Testis (tissue), 3 donors: ENCODE measurements around the gene NRP1. TPM values are rescaled to one million over a fixed set of nuclear protein-coding genes. Genes with fewer than 3 reads are reported as not detected.
A peak's percentile ranks its signal among the peaks of the same experiment; 100 is the strongest.

Experiments
- DNase-seq: peaks from one replicate; pipeline ENCODE4 v3.0.0-alpha.2; 2019
- H3K27ac ChIP-seq, 2 donors: fragments of 200-600 bp; sonication (generic); one replicate each; pipeline ENCODE4 v1.5.1; 2019
- H3K27me3 ChIP-seq: fragments of 200-600 bp; sonication (generic); one replicate; pipeline ENCODE4 v1.5.1; 2019
- H3K36me3 ChIP-seq: fragments of 200-600 bp; sonication (generic); one replicate; pipeline ENCODE4 v1.5.1; 2017; ENCODE audit warnings: low read depth; ENCODE audit errors: missing control alignments
- H3K4me1 ChIP-seq: fragments of 200-600 bp; sonication (generic); one replicate; pipeline ENCODE4 v1.5.1; 2019
- H3K4me3 ChIP-seq, 2 donors: fragments of 200-600 bp; sonication (generic); one replicate each; pipeline ENCODE4 v1.5.1; 2017 to 2019
- H3K9me3 ChIP-seq: fragments of 200-600 bp; sonication (generic); one replicate; pipeline ENCODE4 v1.5.1; 2017
- POLR2A ChIP-seq: fragments of 450-650 bp; IDR thresholded peaks from one replicate; pipeline ENCODE4 v1.6.1; 2017; ENCODE audit warnings: antibody characterized with exemption, mild to moderate bottlenecking, moderate library complexity
- WGBS, 2 donors: methylation state at CpG; one replicate each; pipeline ENCODE4 v1.1.5; 2018; 5-methylcytosine and 5-hydroxymethylcytosine counted together
- intact Hi-C: fragments of 100-400 bp; cut with DNase I; formaldehyde crosslinking; loops from one replicate; pipeline ENCODE4 v1.15.1; 2023; ENCODE audit warnings: low total_unique reads
- polyA plus RNA-seq: library from polyadenylated mRNA; stranded (reverse); fragments of 350-450 nt; fragmentation: Illumina TruSeq; extraction: RNeasy Lipid Tissue Mini Kit (QIAGEN cat#74804); gene quantifications from one replicate; pipeline ENCODE4 v1.2.3, GENCODE V29; 2014; ENCODE audit warnings: low read depth, low replicate concordance; ENCODE audit not compliant: insufficient read depth
- total RNA-seq, 2 donors: library from RNA; depleted of rRNA; stranded (reverse); fragments of >200 nt; gene quantifications; one replicate each; pipeline ENCODE4 v1.2.3, GENCODE V29; 2016
- TF ChIP-seq, protein P1 (sequence below), 3 experiments: fragments of 450-650 bp in 2 of 3; fragments of 200-600 bp in 1 of 3; sonication (generic) in 1 of 3; IDR thresholded peaks; one replicate each; pipeline ENCODE4 v1.5.1; 2016 to 2019; ENCODE audit warnings: antibody characterized with exemption in 3 of 3, mild to moderate bottlenecking in 2 of 3, moderate library complexity in 1 of 3

NRP1 gene
- total and polyA plus RNA-seq, 3 donors from 2014 or later, result 15.9 to 23.8 (median 17.1) TPM

DNA sequence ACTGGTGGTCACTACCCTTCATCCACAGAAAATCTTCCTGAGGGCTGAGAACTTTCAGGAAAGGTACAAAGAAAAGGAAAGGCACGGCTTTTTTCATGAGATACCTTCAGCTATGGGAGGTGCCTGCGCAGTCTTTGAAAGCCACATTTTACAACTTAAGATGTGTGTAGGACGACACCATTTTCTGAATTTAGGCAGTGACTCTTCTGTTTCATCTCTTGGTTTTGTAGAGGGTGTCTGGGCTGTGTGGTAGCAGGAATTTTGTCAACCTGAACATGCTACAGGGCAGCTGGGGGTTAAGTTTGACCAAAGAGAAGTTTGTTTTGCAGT, 138.1 kb downstream of the NRP1 start:
- H3K27me3 ChIP-seq, result no peaks in the 10 kb centered on the region
- no peak for DNase-seq
- H3K4me3 ChIP-seq, result no peak overlapping the region
- no peaks in the 10 kb centered on the region for H3K36me3 ChIP-seq
- WGBS, 2 donors, result 78 to 97% methylated on average over 3 of the region's 3 CpGs
- peak overlapping the region in 1 of 2 donors; percentile 52 for H3K27ac ChIP-seq
- TF ChIP-seq, protein P1, sequence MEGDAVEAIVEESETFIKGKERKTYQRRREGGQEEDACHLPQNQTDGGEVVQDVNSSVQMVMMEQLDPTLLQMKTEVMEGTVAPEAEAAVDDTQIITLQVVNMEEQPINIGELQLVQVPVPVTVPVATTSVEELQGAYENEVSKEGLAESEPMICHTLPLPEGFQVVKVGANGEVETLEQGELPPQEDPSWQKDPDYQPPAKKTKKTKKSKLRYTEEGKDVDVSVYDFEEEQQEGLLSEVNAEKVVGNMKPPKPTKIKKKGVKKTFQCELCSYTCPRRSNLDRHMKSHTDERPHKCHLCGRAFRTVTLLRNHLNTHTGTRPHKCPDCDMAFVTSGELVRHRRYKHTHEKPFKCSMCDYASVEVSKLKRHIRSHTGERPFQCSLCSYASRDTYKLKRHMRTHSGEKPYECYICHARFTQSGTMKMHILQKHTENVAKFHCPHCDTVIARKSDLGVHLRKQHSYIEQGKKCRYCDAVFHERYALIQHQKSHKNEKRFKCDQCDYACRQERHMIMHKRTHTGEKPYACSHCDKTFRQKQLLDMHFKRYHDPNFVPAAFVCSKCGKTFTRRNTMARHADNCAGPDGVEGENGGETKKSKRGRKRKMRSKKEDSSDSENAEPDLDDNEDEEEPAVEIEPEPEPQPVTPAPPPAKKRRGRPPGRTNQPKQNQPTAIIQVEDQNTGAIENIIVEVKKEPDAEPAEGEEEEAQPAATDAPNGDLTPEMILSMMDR (IDR thresholded peaks at IDR 0.05), result no peak
- no peak for TF ChIP-seq POLR2A
- intact Hi-C loops, result loop anchor here (10.0 kb wide), 2 partner anchors 138 to 1438 kb away; partner anchors contain the start of gene NRP1
- H3K4me1 ChIP-seq, result no peaks in the 10 kb centered on the region
- no peaks in the 10 kb centered on the region for H3K9me3 ChIP-seq

DNA sequence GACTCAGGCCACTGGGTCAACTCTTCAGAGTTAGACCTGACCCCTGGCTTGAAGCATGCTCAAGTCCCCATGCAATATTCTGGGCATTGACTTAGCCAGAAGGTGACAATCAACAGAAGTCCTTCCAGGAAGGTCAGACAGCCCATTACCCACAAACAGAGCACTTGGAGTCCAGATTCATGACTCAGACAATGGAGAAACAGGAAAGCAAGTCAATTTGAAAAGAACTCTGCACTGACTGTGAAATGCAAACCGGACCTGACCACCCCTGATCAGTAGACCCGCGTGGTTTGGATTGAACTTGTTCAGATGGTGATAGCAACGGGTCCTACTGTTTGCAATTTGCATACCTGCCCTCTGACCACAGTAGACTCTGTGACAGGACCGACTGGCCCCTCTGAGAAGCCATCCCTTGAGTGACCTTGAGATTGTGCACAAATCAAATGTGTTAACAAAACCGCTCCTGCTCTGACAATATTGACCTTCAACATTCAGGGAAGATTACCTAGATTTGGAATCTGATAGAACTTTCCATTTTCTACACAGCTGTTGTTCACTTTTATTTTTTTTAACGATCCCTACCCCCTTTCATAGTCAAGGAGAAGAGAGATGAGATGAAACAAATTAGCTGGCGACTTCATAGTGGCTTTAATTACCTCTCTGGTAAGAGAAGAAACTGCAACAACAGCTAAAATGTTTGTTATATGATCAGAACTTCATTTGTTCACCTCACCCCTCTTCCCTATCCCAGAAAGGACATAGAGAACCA, 138.7 kb downstream of the NRP1 start:
- Histone ChIP-seq H3K9me3 (no peaks in the 10 kb centered on the region), H3K27ac (peak overlapping the region in 1 of 2 donors; percentile 52), H3K4me3 (no peak overlapping the region), H3K36me3 (no peaks in the 10 kb centered on the region), H3K27me3 (no peaks in the 10 kb centered on the region), H3K4me1 (no peaks in the 10 kb centered on the region)
- intact Hi-C loops, result loop anchor here (10.0 kb wide), 2 partner anchors 139 to 1439 kb away; partner anchors contain the start of gene NRP1
- TF ChIP-seq, protein P1 (IDR thresholded peaks at IDR 0.05), result no peak
- no peak for TF ChIP-seq POLR2A
- DNase-seq, result no peak
- WGBS, 2 donors, result 71 to 80% methylated on average over 8 of the region's 8 CpGs

DNA sequence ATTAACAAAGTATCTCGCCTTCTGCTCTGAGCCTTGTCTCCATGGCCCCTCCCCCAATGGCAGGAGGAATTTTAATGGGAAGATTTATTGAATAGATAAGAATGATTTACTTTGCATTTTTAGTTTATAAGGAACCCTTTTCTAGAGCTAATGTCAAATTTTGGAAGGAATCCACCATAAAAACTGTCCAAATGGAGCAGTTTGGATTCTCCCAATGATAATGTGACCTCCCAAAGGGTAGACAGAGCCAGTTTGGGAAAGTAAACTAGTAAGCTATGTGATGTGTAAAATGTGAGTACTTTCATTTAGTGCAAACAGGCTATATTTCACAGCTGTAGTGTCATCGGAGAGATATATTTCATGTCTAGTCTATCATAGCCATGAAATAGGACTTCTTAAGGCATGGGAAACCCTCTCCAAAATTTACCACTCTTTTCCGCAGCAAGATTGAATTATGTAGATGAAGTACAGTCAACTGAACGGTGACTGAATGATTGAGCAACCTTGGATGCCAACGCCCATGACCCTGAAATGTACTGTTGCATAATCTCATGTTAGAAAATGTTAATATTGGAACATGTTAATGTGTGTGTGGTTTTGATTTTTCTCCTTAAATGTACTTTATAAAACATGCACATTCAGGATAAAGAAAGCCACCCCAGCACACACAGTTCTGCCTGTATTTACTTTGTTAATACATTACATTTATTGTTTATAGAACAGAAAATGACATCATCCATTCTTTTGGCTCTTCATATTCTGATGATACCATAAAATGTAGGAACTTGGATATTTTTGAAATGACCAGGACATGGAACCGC, 140.6 kb downstream of the NRP1 start:
- Histone ChIP-seq H3K27ac (peak overlapping the region in 1 of 2 donors; percentile 14), H3K36me3 (no peaks in the 10 kb centered on the region), H3K27me3 (no peaks in the 10 kb centered on the region), H3K4me1 (no peaks in the 10 kb centered on the region), H3K9me3 (no peaks in the 10 kb centered on the region), H3K4me3 (no peak overlapping the region)
- 61 to 63% methylated on average over 6 of the region's 6 CpGs for WGBS, 2 donors
- TF ChIP-seq POLR2A, result no peak
- TF ChIP-seq, protein P1 (IDR thresholded peaks at IDR 0.05), result no peak
- no peak for DNase-seq
- intact Hi-C loops, result loop anchor here (10.0 kb wide), 2 partner anchors 141 to 1441 kb away; partner anchors contain the start of gene NRP1

DNA sequence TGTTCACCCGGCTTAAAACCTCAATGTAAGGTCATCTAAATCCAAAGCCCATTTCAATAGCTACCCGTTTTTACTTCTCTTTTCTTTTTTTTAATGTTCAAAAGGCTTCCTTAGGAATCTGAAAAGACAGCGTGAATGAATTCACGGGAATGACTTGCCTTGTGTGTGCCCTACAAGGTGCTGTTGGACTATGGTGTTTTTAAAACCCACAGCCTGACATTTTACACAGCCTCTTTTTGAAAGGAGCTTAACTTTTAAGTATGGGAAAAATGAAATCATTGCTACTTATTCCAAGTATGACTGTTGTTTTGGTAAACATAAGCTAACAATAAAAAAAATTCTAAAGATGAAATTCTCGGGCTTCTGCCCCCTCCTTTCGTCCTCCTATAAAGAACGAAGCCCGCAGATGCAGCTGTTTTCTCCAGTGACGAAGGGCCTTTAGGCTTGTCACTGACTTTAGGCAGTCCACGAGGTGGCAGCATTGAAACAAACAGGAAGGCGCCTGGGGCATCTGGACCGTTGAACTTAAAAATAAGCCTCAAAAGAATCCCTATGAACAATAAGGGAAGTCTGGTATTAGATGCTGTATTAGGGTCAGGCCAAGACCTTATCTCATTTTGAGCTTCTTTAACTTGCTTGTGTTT, 141.3 kb downstream of the NRP1 start:
- Histone ChIP-seq H3K4me1 (no peaks in the 10 kb centered on the region), H3K36me3 (no peaks in the 10 kb centered on the region), H3K9me3 (no peaks in the 10 kb centered on the region), H3K27me3 (no peaks in the 10 kb centered on the region), H3K27ac (peak overlapping the region in 1 of 2 donors; percentile 14), H3K4me3 (no peak overlapping the region)
- DNase-seq, result peak; percentile 92
- TF ChIP-seq, protein P1 (IDR thresholded peaks at IDR 0.05), result peak; percentile 60 to 79 (median 65)
- no peak for TF ChIP-seq POLR2A
- WGBS, 2 donors, result 40 to 47% methylated on average over 12 of the region's 12 CpGs
- intact Hi-C loops, result loop anchor here (10.0 kb wide), 2 partner anchors 142 to 1442 kb away; partner anchors contain the start of gene NRP1
